ENCODE results near the gene OTUB1. TPM values are rescaled to one million over a fixed set of nuclear protein-coding genes. Genes with fewer than 3 reads are reported as not detected.
A peak's percentile ranks its signal among the peaks of the same experiment; 100 is the strongest.

Gene OTUB1
- total and polyA plus RNA-seq, 9 of the 15 experiments (the other 6 are each of a cell fraction or from before 2014, with no cell fraction given): 29.5 to 134 (median 66.1) TPM

- 49% methylated on average over 9 of the region's 9 CpGs for WGBS (ENCODE audit: insufficient coverage, low coverage, missing lambda C conversion rate)
- H3K27me3 ChIP-seq (ENCODE audit: control insufficient read depth in 2 of 2, insufficient read depth in 2 of 2, low read length in 2 of 2): peaks cover 5 to 12% of the 10 kb centered on the region in 2 experiments; a peak in 2 of 5 replicates
- H3K4me3 ChIP-seq: no peak overlapping the region
- POLR2A ChIA-PET: no interaction called here
- no peaks in the 10 kb centered on the region for H3K9me1 ChIP-seq (ENCODE audit: control insufficient read depth, insufficient read depth, low read length)
- H4K20me1 ChIP-seq (replicated peaks; ENCODE audit: control insufficient read depth, insufficient read depth, low read length): peaks cover 72% of the 10 kb centered on the region
- H3K4me1 ChIP-seq (replicated peaks in 1 of 2; ENCODE audit: control insufficient read depth in 2 of 2, insufficient read depth in 2 of 2, low read length in 2 of 2): peaks cover 0 to 46% of the 10 kb centered on the region in 2 experiments; a peak in 2 of 5 replicates
- no peaks in the 10 kb centered on the region for H3K9me3 ChIP-seq (replicated peaks; ENCODE audit: control insufficient read depth, insufficient read depth, low read depth, low read length)
- no peak overlapping the region for H3K27ac ChIP-seq (ENCODE audit: extremely low read depth, low read depth, low read length)
- CTCF ChIA-PET (ENCODE audit: low intra/inter-chr PET ratio): no interaction called here
- no peak overlapping the region for H2AFZ ChIP-seq (ENCODE audit: low read depth, low read length)
- H3K4me2 ChIP-seq (ENCODE audit: insufficient read depth, low read length): no peak overlapping the region
- no TSS peak for BruUV-seq (replicated peaks)
- intact Hi-C loops (cut with micrococcal nuclease) (no loop called here), in situ Hi-C loops (cut with MboI) (no loop called here)
- H3K79me2 ChIP-seq (ENCODE audit: control insufficient read depth, insufficient read depth, low read length): no peaks in the 10 kb centered on the region
- FAIRE-seq (no peak), DNase-seq (ENCODE audit: extremely low read depth in 1 of 4, low spot score in 3 of 4) (peak in 3 of 4 experiments; percentile 30 to 42 (median 39)), ATAC-seq (peak; percentile 76)
- H3K36me3 ChIP-seq (ENCODE audit: control insufficient read depth, insufficient read depth, low read length): no peaks in the 10 kb centered on the region
- no peak overlapping the region for H3K9ac ChIP-seq (ENCODE audit: insufficient read depth in 1 of 2, low read depth in 2 of 2, low read length in 2 of 2)
- TF ChIP-seq ZNF23 (CRISPR knock-in tag; IDR thresholded peaks at IDR 0.05): no peak
- no peak for TF ChIP-seq CGGBP1 (CRISPR knock-in tag; IDR thresholded peaks at IDR 0.05)
- no peak for TF ChIP-seq CBX2 (IDR thresholded peaks at IDR 0.05; ENCODE audit: insufficient read depth, low read length, poor library complexity, severe bottlenecking)
- no peak for TF ChIP-seq BHLHE40 (IDR thresholded peaks at IDR 0.05; ENCODE audit: low read length)
- TF ChIP-seq STAT5A (IDR thresholded peaks at IDR 0.05; ENCODE audit: borderline replicate concordance, low read length): no peak
- no peak for TF ChIP-seq TAF15 (IDR thresholded peaks at IDR 0.05; ENCODE audit: low read depth, low read length)
- TF ChIP-seq CTCF (IDR thresholded peaks at IDR 0.05 in 2 of 3, conservative IDR thresholded peaks at IDR 0.05 in 1 of 3; ENCODE audit: insufficient read depth in 2 of 3, low read depth in 1 of 3, low read length in 3 of 3): peak in 2 of 3 experiments; percentile 43 to 89; a peak in 4 of 6 replicates
- TF ChIP-seq ESRRA (IDR thresholded peaks at IDR 0.05; ENCODE audit: borderline replicate concordance, low read depth): no peak
- 0 out of 2 replicates have a peak, but pooled peaks have one; percentile 13 for TF ChIP-seq POLR2G (IDR thresholded peaks at IDR 0.05; ENCODE audit: low read depth, low read length)
- no peak for TF ChIP-seq E2F5 (CRISPR knock-in tag; IDR thresholded peaks at IDR 0.05)
- TF ChIP-seq, protein P1, sequence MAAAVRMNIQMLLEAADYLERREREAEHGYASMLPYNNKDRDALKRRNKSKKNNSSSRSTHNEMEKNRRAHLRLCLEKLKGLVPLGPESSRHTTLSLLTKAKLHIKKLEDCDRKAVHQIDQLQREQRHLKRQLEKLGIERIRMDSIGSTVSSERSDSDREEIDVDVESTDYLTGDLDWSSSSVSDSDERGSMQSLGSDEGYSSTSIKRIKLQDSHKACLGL (CRISPR knock-in tag; IDR thresholded peaks at IDR 0.05; ENCODE audit: borderline replicate concordance, poor library complexity, severe bottlenecking): no peak
- TF ChIP-seq TBP (optimal IDR thresholded peaks at IDR 0.05; ENCODE audit: low read depth, low read length): no peak
- TF ChIP-seq ZFP30 (CRISPR knock-in tag; IDR thresholded peaks at IDR 0.05; ENCODE audit: borderline replicate concordance): no peak
- TF ChIP-seq RBM22 (IDR thresholded peaks at IDR 0.05; ENCODE audit: low read depth, low read length, poor library complexity, severe bottlenecking): no peak
- TF ChIP-seq ZNF586 (CRISPR knock-in tag; conservative IDR thresholded peaks at IDR 0.05): no peak
- 0 out of 2 replicates have a peak, but pooled peaks have one; percentile 20 for TF ChIP-seq SMC3 (conservative IDR thresholded peaks at IDR 0.05; ENCODE audit: insufficient read depth, low read depth, low read length)
- TF ChIP-seq PCBP2 (IDR thresholded peaks at IDR 0.05; ENCODE audit: low read depth, low read length, poor library complexity, severe bottlenecking): no peak
- TF ChIP-seq, protein P2, sequence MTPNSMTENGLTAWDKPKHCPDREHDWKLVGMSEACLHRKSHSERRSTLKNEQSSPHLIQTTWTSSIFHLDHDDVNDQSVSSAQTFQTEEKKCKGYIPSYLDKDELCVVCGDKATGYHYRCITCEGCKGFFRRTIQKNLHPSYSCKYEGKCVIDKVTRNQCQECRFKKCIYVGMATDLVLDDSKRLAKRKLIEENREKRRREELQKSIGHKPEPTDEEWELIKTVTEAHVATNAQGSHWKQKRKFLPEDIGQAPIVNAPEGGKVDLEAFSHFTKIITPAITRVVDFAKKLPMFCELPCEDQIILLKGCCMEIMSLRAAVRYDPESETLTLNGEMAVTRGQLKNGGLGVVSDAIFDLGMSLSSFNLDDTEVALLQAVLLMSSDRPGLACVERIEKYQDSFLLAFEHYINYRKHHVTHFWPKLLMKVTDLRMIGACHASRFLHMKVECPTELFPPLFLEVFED (CRISPR knock-in tag; conservative IDR thresholded peaks at IDR 0.05): no peak
These were observed 48.2 kb downstream of the OTUB1 start for GRCh38 chr11:64034411-64034811.

All from K562 (cell line).